Testis (tissue), 2 donors: Measurements from ENCODE around the gene SACM1L.

Experiments
- POLR2A ChIP-seq: fragments of 450-650 bp; IDR thresholded peaks from one replicate; pipeline ENCODE4 v1.6.1; 2017; ENCODE audit warnings: antibody characterized with exemption, mild to moderate bottlenecking, moderate library complexity
- TF ChIP-seq, protein P1 (sequence below), 3 experiments: fragments of 450-650 bp in 2 of 3; fragments of 200-600 bp in 1 of 3; sonication (generic) in 1 of 3; IDR thresholded peaks; one replicate each; pipeline ENCODE4 v1.5.1; 2016 to 2019; ENCODE audit warnings: antibody characterized with exemption in 3 of 3, mild to moderate bottlenecking in 2 of 3, moderate library complexity in 1 of 3

DNA sequence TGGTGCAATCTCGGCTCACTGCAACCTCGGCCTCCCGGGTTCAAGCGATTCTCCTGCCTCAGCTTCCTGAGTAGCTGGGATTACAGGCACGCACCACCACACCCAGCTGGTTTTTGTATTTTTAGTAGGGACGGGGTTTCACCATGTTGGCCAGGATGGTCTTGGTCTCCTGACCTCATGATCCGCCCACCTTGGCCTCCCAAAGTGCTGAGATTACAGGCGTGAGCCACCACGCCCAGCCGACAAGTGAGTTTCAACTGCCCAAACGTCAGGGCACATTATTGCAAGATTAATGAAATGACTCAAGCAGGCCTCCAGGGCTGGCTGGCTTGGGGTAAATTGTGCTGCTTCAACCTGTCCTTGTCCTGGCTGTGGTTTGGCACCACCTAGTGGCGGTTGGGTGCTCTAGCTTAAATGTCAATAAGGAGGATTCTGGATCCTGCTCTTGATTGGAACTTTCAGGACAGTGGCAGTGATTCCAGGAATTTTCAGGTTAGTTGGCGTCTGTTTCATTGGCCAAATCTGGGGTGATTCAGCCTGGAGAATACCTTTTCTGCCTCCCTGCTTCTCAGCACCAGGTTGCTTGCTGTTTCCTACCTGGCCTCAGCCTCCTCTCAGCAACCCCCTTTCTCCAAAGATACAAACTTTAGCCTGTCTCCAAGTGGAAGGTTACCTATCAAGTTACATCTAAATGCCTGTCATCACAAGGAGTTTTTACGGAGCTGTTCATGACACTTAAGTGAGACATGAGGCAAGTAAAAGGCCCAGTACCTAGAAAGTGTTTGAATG is 32.4 kb upstream of the SACM1L start:
- no peak for TF ChIP-seq POLR2A
- TF ChIP-seq, protein P1, sequence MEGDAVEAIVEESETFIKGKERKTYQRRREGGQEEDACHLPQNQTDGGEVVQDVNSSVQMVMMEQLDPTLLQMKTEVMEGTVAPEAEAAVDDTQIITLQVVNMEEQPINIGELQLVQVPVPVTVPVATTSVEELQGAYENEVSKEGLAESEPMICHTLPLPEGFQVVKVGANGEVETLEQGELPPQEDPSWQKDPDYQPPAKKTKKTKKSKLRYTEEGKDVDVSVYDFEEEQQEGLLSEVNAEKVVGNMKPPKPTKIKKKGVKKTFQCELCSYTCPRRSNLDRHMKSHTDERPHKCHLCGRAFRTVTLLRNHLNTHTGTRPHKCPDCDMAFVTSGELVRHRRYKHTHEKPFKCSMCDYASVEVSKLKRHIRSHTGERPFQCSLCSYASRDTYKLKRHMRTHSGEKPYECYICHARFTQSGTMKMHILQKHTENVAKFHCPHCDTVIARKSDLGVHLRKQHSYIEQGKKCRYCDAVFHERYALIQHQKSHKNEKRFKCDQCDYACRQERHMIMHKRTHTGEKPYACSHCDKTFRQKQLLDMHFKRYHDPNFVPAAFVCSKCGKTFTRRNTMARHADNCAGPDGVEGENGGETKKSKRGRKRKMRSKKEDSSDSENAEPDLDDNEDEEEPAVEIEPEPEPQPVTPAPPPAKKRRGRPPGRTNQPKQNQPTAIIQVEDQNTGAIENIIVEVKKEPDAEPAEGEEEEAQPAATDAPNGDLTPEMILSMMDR (IDR thresholded peaks at IDR 0.05): peak; percentile 90 to 91 (median 91)
